NCI-H82 (cell line): Measurements from ENCODE around the gene C9orf152.

Experiments used
- DNase-seq: peaks from one replicate; lab custom pipeline; 2025; lab: John Stamatoyannopoulos, UW

C9orf152 gene

DNA sequence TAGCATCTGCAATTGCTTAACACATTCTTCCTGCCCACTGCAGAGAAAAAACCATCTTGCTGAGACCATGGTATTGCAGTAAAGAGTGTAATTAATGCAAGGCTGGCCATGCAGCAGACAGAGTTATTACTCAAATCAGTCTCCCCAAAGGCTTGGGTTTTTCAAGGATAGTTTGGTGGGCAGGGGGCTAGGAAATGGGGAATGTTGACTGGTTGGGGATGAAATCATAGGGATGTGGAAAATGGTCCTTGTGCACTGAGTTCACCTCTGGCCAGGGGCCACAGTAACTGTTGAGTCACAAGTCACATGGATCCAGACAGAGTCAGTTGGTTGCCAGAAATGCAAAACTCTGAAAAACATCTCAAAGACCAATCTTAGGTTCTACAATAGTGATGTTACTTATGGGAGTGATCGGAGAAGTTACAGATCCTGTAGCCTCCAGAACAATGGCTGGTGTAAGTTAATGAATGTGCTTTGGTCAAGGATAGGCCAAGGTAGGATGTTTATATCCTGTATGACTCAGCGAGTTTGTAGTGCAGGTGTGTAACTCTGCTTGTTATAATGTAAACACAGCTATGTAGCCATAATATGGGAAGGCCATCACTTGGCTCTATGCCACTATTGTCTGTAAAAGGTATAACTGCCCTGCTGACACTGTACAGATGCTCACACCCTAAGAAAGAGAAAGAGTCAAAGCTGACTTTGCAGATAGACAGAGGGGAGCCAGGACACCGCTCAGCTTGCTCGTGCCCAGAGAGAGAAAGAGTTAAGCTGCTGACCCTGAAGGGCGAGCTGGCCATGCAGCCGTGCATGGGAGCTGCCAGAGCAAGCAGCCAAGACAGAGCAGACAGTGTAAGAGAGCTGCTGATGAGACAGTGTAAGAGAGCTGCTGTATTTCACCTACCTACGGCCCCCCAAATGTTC lies 27.2 kb downstream of the C9orf152 start:
- no peak for DNase-seq

DNA sequence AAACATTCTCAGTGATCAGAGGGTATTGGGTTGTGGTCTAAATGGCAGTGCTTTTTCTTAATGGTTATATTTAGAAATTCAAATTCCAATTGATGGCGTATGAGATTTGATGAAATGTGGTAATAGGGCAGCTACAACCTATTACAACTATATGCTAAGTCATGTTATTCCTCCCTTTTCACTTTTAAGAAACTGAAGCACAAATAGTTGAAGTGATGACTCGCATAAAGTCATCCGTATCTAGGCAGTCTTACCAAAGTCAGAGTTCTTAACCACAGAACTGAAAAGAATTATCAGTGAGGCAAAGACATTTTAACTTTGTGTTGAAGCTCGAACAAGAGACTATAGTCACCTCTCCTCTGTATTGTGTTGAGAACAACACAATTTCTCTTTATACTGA lies 28.2 kb downstream of the C9orf152 start:
- no peak for DNase-seq

DNA sequence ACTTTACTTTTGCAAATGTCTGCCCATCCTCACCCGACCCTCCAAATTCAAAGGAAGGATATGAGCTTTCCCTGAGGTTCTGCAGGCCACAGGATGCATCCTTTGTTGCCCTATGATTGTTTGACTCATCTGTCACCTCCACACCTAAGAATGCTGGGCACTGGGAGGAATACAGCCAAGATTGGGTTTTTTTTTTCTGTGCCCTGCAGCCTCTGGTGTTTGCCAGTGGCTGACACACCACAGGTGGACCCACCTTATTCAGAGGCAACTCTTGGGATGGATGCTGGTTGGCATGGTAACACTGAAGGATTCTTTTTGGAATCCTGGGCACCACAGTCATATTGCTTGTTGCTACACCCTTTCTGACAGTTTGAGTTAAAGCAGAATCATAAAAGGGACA lies 29.7 kb downstream of the C9orf152 start:
- no peak for DNase-seq

DNA sequence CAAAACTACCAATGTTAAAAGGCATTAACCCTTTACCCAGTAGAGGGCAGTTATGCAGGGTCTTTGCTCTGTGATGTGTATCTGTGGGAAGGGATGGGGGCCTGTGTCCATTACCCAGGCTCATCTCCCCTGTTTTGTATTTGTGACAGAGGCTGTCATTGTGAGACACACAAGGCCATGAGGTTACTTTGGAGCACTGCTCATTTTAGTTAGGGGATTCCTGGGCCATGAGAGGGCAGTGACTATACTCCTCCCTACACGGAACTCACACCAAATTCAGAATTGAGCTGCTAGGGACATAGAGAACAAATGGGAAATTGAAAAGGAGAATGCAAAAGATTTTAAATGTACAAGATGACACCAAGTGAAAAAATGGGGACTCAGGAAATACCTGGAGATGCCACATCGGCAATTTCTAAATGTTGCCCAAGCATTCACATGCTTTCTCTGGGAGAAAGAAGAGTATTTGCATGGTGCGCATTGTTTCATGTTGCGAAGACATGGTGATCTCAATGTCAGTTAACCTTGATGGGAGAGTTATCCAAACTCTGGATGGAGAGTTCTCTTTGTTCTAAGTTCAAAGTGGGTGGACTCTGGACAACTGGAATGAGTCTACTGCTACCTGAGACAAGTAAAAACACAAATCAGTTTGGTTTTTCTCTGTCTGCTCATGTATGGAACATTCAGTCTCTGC lies 32.5 kb downstream of the C9orf152 start:
- DNase-seq, result no peak

DNA sequence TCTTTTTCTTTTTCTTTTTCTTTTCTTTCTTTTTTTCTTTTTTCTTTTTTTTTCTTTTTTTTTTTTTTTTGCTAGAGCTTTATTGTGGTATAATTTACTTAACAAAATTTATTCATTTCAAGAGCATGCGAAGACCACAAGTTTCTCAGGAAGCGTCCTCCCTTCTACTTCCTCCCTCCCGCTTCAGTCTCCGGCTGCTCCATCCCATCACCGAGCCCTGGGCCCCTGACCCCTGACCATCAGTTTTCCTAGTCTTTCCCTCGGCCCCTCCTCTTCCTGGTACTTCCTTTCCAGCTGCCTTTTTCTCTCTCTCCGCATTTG lies 34.7 kb downstream of the C9orf152 start:
- DNase-seq, result no peak

DNA sequence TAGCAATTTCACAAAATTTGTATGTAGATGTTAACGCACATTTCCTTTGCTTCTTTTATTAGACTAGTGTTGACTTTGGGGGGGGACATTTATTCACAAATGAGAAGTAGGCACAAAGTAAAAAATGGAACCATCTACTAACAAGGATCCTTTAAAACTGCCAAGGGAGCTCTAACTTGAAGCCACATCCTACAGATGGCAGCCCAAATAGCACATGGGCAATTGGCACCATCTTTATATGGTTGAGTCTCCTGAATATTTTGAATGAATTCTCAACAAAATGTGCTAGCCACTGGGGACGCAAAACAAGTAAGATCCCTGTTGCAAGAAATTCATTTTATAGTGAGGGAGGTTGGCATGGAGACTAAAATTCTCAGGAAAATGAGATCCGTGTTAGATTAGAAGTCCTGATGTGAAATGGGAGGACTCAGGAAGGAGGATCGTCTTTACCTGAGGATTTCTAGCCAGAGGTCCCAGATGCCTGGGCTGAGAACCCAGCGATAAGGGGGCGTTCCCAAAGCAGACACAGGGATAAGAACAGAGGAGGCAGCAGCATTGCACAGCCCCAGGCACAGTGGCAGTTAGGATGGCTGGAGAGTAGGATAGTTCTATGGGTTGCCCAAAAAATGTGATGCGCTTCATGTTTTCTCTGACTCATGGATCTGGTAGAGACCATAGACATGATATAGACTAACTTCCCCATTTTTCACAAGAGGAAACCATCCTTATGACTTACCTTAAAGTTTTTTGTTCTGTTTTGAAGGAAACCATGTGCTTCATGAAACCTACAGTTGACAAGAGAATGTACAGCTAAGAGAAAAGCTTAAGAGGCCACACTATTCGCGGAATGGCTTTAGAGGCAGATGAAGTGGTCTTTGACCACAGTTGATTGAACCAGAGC lies 37.4 kb downstream of the C9orf152 start:
- no peak for DNase-seq

DNA sequence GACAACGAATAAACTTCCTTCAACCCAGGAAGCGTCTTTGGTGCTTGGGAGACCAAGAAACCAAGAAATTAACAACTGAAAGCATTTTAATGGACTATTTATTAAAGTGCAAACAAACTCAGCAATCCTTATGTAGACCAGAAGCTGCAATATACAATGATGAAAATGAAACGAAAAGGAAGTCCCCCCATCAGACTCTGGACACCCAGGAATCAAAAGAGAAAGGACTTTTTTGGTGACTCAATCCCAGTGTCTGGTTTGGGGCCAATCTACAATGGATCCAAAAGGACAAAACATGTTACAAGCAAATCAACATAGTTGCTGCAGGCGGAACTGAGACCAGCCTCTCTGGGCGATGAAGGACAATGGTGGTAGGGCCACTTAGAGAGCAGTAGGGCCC lies 39.5 kb downstream of the C9orf152 start:
- DNase-seq, result no peak

DNA sequence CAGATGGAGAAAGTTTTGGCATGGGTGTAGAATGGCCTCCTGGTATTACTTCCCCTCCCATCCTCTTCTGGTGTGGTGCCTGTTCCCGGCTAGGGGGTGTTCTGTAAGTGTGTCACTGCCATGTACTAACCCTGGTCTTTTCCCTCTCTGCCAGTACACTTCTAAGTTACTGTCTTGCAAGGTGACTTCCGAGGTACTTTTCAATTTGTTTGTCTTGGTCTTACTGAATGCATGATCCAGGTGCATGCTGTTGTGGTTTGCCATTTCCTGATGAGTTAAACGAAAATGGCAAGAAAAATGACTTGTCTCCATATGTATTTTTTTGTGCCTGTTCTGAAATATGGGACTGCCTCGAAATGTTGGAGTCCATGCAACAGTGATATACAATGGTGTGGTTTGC lies 46.0 kb downstream of the C9orf152 start:
- DNase-seq, result no peak

DNA sequence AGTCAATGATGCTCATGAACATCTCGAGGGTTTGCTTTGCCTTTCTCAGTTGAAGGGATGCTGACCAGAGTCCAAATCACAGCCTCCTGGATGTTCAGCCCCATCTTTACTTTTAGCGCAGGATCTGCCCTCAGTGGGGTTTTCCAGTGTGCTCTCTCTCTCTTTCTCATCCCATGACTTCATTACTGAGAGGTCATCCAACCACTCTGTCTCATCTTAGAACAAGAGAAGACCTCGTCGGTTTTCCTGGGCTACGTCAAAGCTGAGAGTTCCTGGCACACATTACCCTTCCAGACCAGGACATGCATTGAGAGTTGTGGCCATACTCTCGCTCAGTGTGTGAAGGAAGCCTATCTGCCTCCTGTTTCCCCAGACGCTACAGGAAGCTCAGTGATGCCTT lies 47.3 kb downstream of the C9orf152 start:
- DNase-seq, result no peak

DNA sequence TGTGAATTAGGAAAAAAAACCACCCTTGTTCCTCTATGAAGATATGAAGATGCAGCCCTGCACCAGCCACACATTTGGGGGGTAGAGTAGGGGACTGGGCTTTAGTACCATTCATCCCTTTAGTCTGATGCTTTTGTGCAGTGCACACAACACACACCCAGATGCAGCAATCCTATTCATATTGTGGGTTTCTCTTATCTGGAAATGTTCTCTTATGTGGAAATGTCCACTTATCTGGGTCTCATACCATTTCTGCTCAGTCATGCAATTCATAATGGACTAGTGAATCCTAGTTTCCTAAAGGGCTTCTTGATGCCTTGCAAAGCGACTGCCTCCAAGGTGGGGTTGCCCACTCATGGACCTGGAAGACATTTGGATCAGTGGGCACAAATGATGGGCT lies 47.8 kb downstream of the C9orf152 start:
- DNase-seq, result no peak

DNA sequence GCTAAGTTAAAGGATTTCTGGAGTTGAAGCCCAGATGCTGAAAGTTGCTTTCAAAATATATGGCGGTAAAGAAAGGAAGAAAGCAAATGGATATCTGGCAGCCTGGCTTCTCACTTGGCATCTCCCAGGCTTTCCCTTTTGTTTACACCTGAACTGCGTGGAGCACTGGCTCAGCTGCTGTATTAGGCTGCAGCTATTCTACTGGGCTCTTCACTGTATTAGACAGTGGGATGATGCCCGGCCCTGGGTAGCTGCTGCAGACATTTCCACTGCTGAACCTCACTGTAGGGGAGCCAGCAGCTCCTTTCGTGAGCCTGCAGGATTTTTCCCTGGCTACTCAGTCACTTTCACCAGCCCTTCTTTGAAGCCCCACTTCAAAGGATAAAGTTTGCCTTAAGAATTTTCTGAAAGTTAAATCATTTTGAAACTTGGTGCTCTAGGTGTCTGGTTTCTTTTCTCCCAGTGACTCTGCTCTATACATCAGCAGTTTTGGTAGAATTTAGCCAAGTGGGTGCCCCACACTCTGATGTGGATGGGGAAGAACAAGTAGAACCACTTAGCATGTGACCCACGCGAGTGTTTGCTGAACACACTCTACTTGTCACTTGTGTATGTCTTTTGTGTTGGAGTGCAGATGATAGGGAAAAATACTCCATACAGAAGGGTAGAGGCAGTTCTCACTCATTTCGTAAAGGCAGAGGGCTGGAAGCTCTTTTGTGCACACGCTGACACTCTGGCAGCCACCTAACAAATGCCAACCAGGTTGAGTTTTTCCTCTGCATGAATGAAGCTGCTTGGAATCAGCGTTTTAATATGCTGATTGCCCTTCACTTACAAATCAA lies 49.9 kb downstream of the C9orf152 start:
- DNase-seq, result no peak

DNA sequence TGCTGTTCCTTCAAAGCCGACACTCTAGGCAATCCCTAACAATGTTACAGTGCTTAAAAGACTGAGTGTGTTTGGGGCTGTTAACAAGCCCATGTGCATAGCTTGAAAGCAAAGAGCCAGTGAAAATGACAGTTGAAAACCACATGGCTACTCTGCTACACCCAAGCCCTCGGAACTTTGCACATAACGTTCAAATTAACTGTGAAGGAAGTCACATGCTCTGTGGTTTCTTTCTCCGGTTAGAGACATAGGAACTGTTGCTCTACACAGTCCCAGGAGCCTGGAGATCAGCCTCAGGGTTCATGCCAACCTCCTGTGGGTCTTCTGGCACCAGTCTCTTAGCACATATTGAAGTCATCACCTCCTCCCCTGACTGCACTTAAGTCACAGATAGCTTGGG lies 51.1 kb downstream of the C9orf152 start:
- DNase-seq, result no peak

DNA sequence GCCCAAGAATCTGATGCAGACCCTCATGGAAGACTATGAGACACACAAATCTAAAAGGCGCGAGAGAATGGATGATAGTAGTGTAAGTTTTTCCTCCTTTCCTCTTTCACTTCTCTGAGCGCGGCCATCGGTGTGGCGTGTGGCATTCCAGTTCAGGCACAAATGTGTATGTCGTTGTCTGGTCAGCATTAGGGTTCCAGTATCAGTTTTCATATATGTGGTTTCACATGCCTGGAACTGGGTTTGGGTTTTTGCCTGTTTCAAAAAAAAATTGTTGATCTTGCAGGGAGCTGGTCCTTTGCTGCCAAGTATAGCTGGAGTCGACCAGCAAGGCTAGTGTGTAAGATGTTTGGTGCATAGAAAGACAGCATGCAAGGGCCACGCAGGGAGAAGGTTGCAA lies 51.5 kb downstream of the C9orf152 start:
- DNase-seq, result no peak

DNA sequence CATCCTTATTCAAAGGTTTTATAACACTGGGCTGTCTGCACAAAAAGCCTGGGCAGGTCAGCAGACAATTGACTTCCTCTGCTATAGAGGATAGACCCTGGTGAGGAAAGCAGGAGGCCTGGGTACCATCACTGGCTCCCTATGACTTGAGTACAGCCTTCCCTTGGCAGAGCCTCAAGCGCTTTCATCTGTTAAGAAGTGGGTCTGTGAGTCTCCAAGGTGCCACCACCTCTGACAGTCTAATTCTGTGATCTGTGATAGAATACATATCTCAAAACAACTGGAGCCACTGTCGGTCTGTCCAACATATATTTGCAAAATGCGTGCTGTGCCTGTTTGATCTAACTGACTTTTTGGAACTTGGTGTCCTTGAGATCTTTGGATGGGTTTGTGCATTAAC lies 52.2 kb downstream of the C9orf152 start:
- DNase-seq, result no peak

DNA sequence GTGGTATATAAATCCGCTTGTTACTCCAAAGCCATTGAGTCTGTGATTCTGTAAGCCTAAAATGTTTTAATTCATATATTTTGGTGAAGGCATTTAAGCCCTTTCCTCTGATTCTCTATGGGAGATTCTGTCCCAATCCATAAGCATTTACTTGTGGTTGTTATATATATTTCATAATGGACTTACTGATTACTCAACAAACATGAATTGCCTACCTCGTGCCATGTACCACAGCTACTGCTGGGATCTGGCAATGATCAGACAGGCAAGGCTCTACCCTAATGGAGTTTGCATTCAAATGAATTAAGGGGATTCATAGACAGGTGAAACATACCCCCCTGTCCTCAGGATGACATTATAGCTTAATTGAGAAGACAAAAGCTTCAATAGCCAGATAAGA lies 54.5 kb downstream of the C9orf152 start:
- no peak for DNase-seq

DNA sequence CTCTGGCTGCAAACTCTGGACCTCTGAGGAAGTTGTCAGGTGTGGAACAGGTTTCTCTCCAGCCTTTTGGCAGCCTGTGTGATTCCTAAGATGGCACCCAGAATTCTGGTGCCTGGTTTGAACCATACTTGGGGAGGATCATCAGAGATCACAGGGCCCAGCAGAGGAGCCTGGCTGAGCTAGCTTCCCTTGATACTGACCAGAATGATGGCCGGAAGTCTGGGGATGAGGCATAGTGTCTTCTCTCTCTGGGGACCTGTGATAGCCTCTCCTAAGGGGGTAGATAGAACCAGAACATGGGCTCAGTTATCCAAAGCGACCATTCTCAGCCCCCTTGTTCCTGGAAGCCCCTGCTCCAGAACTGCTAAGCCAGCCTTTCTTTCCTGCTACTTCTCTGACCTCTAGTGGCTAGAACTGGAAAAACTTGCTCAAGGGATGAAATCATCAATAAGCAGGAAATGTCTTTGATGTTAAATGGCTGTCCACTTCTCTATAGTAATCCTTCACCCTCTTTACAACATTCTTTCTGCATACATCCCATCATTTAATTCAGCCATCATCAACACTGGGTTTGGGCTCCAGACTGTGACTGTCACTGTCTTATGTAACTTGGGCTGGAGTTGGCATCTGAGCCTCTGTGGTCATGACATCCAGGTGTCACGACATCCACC lies 55.1 kb downstream of the C9orf152 start:
- DNase-seq, result peak; percentile 70
